ENCODE measurements around the gene ENC1. TPM values are rescaled to one million over a fixed set of nuclear protein-coding genes. Genes with fewer than 3 reads are reported as not detected.
A peak's percentile ranks its signal among the peaks of the same experiment; 100 is the strongest.

The ENC1 gene
- total and polyA plus RNA-seq, 2 experiments from 2014 or later, result 58.8 to 151 TPM

- peak overlapping the region; percentile 30 for H3K4me2 ChIP-seq
- H2AFZ ChIP-seq, result no peak overlapping the region
- H3K79me2 ChIP-seq, result no peaks in the 10 kb centered on the region
- H3K27me3 ChIP-seq, result no peaks in the 10 kb centered on the region
- DNase-seq (ENCODE audit: low spot score), result peak; percentile 71
- H3K9me3 ChIP-seq (ENCODE audit: low read depth), result no peaks in the 10 kb centered on the region
- H3K9me2 ChIP-seq (replicated peaks; ENCODE audit: insufficient read depth), result no peaks in the 10 kb centered on the region
- no peaks in the 10 kb centered on the region for H4K20me1 ChIP-seq (ENCODE audit: insufficient read depth, poor library complexity, severe bottlenecking)
- 18% methylated on average over 6 of the region's 6 CpGs for WGBS (ENCODE audit: low lambda C conversion rate, missing lambda C conversion rate)
- no peaks in the 10 kb centered on the region for H3K36me3 ChIP-seq (replicated peaks; ENCODE audit: insufficient read depth, low read depth)
- H3K4me1 ChIP-seq (ENCODE audit: insufficient read depth), result peaks cover 18% of the 10 kb centered on the region
- no peak overlapping the region for H3K4me3 ChIP-seq
- TF ChIP-seq EZH2 (IDR thresholded peaks at IDR 0.05; ENCODE audit: borderline replicate concordance) (no peak), CTCF (IDR thresholded peaks at IDR 0.05; ENCODE audit: poor library complexity) (peak; percentile 83)
- no peak overlapping the region for H3K27ac ChIP-seq
Measured at GRCh38 chr5:74648835-74649293, 8.3 kb upstream of the ENC1 start.

GRCh38 chr5:74647096-74647495 is 6.6 kb upstream of the ENC1 start:
- Histone ChIP-seq H3K27me3 (no peaks in the 10 kb centered on the region), H3K4me3 (no peak overlapping the region), H3K4me2 (no peak overlapping the region), H3K79me2 (no peaks in the 10 kb centered on the region), H4K20me1 (ENCODE audit: insufficient read depth, poor library complexity, severe bottlenecking) (no peaks in the 10 kb centered on the region), H3K36me3 (replicated peaks; ENCODE audit: insufficient read depth, low read depth) (no peaks in the 10 kb centered on the region), H2AFZ (no peak overlapping the region), H3K9me3 (ENCODE audit: low read depth) (no peaks in the 10 kb centered on the region), H3K27ac (no peak overlapping the region), H3K9me2 (replicated peaks; ENCODE audit: insufficient read depth) (no peaks in the 10 kb centered on the region), H3K4me1 (ENCODE audit: insufficient read depth) (peaks cover 31% of the 10 kb centered on the region)
- no peak for DNase-seq (ENCODE audit: low spot score)
- TF ChIP-seq CTCF (IDR thresholded peaks at IDR 0.05; ENCODE audit: poor library complexity) (no peak), EZH2phosphoT487 (IDR thresholded peaks at IDR 0.05; ENCODE audit: low read depth, severe bottlenecking, unreplicated experiment) (no peak), EZH2 (IDR thresholded peaks at IDR 0.05; ENCODE audit: borderline replicate concordance) (no peak)
- WGBS (ENCODE audit: low lambda C conversion rate, missing lambda C conversion rate), result 52% methylated on average over 1 of the region's 1 CpG

- H4K20me1 ChIP-seq (ENCODE audit: insufficient read depth, poor library complexity, severe bottlenecking), result peaks cover 19% of the 10 kb centered on the region
- H3K27me3 ChIP-seq, result no peaks in the 10 kb centered on the region
- TF ChIP-seq CTCF (IDR thresholded peaks at IDR 0.05; ENCODE audit: poor library complexity) (no peak), EZH2phosphoT487 (IDR thresholded peaks at IDR 0.05; ENCODE audit: low read depth, severe bottlenecking, unreplicated experiment) (no peak), EZH2 (IDR thresholded peaks at IDR 0.05; ENCODE audit: borderline replicate concordance) (no peak)
- peaks cover 25% of the 10 kb centered on the region for H3K4me1 ChIP-seq (ENCODE audit: insufficient read depth)
- WGBS (ENCODE audit: low lambda C conversion rate, missing lambda C conversion rate), result 35% methylated on average over 4 of the region's 4 CpGs
- no peak overlapping the region for H2AFZ ChIP-seq
- DNase-seq (ENCODE audit: low spot score), result peak; percentile 75
- H3K36me3 ChIP-seq (replicated peaks; ENCODE audit: insufficient read depth, low read depth), result no peaks in the 10 kb centered on the region
- H3K9me3 ChIP-seq (ENCODE audit: low read depth), result no peaks in the 10 kb centered on the region
- H3K27ac ChIP-seq, result peak overlapping the region; percentile 97
- no peak overlapping the region for H3K4me3 ChIP-seq
- H3K79me2 ChIP-seq, result peaks cover 22% of the 10 kb centered on the region
- no peaks in the 10 kb centered on the region for H3K9me2 ChIP-seq (replicated peaks; ENCODE audit: insufficient read depth)
- H3K4me2 ChIP-seq, result peak overlapping the region; percentile 97
Measured at GRCh38 chr5:74643111-74643562, 2.6 kb upstream of the ENC1 start.

- WGBS (ENCODE audit: low lambda C conversion rate, missing lambda C conversion rate), result 61% methylated on average over 6 of the region's 6 CpGs
- Histone ChIP-seq H3K27ac (peak overlapping the region; percentile 97), H3K79me2 (peaks cover 28% of the 10 kb centered on the region), H3K9me2 (replicated peaks; ENCODE audit: insufficient read depth) (no peaks in the 10 kb centered on the region), H2AFZ (no peak overlapping the region), H3K27me3 (no peaks in the 10 kb centered on the region), H4K20me1 (ENCODE audit: insufficient read depth, poor library complexity, severe bottlenecking) (peaks cover 25% of the 10 kb centered on the region), H3K4me3 (no peak overlapping the region), H3K36me3 (replicated peaks; ENCODE audit: insufficient read depth, low read depth) (no peaks in the 10 kb centered on the region), H3K4me1 (ENCODE audit: insufficient read depth) (peaks cover 31% of the 10 kb centered on the region), H3K4me2 (peak overlapping the region; percentile 97), H3K9me3 (ENCODE audit: low read depth) (no peaks in the 10 kb centered on the region)
- no peak for TF ChIP-seq EZH2phosphoT487 (IDR thresholded peaks at IDR 0.05; ENCODE audit: low read depth, severe bottlenecking, unreplicated experiment)
- no peak for TF ChIP-seq EZH2 (IDR thresholded peaks at IDR 0.05; ENCODE audit: borderline replicate concordance)
- TF ChIP-seq CTCF (IDR thresholded peaks at IDR 0.05; ENCODE audit: poor library complexity), result no peak
- no peak for DNase-seq (ENCODE audit: low spot score)
Measured at GRCh38 chr5:74642543-74642863, 2.0 kb upstream of the ENC1 start.

All from hepatocyte (in vitro differentiated cells).